D341Med (cell line): ENCODE measurements around the gene KRTAP1-1.
"Not testable (repeated sequence)": the region's sequence is repeated elsewhere in the genome, so short reads cannot be mapped to it uniquely, and the experiment has no call there.

Source experiments
- DNase-seq: peaks from one replicate; pipeline ENCODE4 v3.0.0; 2012; ENCODE audit warnings: low spot score

Gene KRTAP1-1, protein sequence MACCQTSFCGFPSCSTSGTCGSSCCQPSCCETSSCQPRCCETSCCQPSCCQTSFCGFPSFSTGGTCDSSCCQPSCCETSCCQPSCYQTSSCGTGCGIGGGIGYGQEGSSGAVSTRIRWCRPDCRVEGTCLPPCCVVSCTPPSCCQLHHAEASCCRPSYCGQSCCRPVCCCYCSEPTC

DNA sequence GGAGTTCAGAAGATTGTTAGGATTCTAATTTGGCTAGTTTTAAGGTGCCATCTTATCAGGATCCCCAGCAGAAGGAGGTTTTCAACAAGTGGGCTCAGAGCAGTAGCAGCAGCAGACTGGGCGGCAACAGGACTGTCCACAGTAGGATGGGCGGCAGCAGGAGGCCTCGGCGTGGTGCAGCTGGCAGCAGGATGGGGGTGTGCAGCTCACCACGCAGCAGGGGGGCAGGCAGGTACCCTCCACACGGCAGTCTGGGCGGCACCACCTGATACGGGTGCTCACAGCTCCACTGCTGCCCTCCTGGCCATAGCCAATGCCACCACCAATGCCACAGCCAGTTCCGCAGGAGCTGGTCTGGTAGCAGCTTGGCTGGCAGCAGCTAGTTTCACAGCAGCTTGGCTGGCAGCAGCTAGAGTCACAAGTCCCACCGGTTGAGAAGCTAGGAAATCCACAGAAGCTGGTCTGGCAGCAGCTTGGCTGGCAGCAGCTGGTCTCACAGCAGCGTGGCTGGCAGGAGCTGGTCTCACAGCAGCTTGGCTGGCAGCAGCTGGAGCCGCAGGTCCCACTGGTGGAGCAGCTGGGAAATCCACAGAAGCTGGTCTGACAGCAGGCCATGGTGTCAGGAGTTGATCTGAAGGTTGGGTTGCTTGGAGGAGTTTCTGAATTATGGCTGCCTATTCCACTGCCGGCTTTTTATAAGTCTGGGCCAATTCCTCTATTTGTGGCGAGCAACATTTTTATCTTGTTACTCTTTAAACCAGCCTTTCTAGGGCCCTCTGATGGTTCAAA is at the start of gene KRTAP1-1:
Gene KRTAP1-1, minus strand, starts transcription at position 668 of the 789 bp plus-strand sequence. Its CDS starts 53 bp downstream, at position 615.
- not testable (repeated sequence) for DNase-seq

DNA sequence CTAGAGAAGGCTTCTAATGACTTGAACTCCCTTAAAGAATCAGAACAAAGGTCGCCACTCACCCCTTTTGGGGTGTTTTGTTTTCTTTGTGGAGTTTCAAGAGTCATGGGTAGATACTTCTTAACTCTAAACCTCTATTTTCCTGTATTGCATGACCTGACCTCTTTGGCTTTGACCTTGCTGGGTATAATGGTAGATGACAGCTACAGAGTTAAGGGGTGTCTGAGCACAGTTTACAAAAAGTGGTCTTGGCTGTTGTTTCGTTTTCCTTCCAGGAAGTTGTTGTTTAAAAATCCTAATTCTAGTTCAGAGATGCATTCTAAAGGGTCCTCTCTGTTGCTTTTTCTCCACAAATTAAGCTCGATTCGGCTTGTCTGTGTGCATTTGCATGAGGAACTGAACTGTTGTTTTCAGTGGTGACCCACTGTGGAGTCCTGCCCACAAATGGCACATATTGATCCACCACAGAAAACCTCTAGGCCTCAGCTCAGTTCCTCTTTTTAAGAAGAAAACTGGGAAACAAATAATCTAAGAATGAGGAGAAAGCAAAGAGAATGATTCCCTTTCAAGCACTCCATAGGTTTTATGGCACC is 47.6 kb upstream of the KRTAP1-1 start:
- DNase-seq = not testable (repeated sequence)

DNA sequence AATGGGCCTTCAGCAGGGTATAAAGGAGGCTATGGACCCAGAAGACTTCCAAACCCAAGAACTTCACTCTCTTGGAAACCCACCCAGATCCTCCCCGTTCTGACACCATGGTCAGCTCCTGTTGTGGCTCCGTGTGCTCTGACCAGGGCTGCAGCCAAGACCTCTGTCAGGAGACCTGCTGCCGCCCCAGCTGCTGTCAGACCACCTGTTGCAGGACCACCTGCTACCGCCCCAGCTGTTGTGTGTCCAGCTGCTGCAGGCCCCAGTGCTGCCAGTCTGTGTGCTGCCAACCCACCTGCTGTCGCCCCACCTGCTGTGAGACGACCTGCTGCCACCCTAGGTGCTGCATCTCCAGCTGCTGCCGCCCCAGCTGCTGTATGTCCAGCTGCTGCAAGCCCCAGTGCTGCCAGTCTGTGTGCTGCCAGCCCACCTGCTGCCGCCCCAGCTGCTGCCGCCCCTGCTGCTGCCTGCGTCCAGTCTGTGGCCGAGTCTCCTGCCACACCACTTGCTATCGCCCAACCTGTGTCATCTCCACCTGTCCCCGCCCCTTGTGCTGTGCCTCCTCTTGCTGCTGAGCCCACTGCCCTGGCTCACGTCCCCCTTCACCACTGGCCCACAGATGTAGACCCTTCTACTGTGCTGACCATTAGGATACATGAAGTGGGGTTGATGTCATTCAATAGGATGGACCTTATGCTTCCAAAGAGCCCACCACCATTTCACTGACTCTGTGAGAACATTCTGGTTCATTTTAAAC is 43.0 kb upstream of the KRTAP1-1 start, which contains the start of gene KRTAP4-7:
Gene KRTAP4-7, plus strand, starts transcription at position 51 of the 757 bp plus-strand sequence. Its CDS starts 57 bp downstream, at position 108.
- DNase-seq = not testable (repeated sequence)

DNA sequence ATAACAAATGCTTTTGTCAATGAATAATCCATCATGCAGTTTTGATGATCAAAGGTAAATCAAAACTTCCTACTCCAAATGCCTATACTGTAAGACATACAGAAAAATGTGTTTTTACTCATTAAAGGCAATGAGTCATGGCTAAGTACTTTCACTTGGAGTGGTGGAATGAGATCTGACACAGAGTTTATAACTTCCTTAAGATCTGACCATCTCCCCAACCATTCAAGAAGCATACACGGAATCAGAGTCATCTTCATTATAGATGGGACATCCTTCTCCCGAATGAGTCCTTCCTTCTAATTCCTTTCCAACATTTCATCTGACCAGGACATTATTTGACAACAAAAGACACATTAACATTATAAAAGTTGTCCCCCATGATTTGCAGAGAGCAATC is 42.2 kb upstream of the KRTAP1-1 start:
- not testable (repeated sequence) for DNase-seq

DNA sequence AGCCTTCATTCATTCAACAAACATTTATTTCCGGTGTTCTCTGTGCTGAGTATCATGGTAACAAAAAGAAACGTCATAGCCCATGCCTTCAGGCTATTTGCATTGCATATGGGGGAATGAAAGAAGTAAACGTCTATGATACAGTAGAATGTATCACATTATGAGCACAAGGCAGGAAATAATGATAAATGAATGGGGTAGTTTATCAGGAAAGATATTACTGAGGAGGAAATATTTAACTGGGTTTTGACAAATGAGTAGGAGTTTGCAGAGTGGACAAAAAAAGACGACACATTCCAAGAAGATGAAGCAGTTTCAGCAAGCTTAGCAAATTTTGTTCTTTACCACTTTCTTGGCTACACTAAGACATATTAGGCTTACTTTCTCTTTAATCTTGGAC is 41.4 kb upstream of the KRTAP1-1 start:
- DNase-seq = no peak

DNA sequence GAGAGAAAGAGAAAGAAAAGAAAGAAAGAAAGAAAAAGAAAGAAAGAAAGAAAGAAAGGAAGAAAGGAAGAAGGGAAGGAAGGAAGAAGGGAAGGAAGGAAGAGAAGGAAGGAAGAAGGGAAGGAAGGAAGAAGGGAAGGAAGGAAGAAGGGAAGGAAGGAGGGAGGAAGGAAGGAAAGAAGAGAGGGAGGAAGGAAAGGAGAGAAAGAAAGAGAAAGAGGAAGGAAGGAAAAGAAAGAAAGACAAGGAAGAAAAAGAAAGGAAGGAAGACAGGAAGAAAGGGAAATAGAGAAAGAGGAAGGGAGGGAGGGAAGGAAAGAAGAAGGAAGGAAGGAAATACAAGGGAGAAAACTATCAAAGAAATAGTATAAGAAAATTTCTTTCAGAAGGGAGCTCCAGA is 35.5 kb upstream of the KRTAP1-1 start:
- DNase-seq = no peak

DNA sequence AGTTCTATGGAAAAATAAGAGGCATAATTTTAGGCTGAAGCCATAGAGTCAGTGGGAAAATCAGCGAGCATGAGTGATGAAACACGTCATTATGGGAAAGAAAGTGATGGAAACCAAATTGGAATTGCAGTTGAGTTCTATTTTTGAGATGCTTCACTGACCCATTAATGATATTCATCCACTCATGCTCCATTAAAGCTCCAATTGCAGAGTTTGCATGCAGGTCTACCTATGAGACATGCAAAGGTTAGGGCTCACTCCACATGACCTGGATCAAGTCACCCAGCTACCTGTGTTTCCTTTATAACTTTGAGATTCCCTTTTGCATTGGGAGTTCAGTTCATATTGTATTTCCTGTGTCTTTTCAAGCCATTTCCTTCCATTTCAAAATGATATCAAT is 32.4 kb upstream of the KRTAP1-1 start:
- no peak for DNase-seq

DNA sequence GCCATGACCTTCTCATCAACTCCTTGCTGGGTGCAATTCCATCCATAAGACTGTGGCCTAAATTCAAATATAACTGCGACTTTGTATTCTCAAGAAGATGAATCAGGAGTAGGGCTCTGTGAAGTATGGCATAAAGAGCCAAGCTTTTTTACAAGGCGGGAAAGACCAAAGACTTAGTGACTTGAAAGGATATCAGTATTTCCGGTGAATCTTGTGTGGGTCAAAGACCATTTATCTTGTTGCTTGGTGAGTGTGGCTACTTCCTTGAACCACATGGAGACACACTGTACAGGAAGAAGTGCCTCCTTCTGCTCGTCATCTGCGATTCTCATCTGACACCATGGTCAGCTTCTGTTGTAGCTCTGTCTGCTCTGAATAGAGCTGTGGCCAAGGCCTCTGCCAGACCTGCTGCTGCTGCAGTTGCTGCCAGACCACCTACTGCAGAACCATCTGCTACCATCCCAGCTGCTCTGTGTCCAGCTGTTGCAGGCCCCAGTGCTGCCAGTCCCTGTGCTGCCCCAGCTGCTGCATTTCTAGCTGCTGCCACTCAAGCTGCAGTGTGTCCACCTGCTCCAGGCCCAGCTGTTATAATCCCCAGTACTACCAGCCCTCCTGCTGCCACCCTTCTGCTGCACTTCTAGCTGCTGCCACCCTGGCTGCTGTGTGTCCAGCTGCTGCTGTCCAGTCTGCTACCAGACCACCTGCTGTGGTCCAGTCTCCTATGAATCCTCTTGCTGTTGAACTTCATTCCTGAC is 30.5 kb upstream of the KRTAP1-1 start:
- no peak for DNase-seq

DNA sequence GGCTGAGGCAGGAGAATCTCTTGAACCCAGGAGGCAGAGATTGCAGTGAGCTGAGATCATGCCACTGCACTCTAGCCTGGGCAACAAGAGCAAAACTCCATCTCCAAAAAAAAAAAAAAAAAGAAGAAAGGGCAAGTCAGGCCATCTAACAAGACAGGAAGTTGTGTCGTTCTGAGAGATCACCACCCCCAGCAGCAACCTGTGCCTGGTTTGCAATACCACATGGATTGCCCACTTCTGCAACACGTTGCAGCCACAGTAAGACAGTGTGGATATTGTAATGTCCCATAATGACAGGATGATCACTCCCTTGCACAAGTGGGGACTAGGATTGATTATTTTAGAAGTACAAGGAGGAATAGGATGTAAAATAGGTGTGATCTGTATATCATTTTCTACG is 27.8 kb upstream of the KRTAP1-1 start:
- no peak for DNase-seq

DNA sequence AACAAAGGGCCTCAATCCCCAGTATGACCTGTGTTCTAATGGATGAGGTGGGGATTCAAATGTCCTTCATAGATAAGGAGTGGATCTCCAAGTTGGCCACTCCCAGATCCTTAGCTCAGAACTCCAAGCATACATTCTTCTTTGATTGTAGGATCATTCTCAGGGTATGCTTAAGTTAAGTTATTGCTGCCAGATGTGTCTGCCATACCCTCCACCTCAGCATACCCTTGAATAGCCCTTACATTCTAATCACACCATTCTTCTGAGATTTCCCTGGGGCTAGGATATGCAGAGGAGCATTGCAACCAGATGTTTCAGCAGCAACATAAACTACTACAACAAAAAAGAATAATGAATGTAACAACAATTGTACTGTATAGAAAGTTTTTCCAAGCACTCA is 26.0 kb upstream of the KRTAP1-1 start:
- DNase-seq = no peak

DNA sequence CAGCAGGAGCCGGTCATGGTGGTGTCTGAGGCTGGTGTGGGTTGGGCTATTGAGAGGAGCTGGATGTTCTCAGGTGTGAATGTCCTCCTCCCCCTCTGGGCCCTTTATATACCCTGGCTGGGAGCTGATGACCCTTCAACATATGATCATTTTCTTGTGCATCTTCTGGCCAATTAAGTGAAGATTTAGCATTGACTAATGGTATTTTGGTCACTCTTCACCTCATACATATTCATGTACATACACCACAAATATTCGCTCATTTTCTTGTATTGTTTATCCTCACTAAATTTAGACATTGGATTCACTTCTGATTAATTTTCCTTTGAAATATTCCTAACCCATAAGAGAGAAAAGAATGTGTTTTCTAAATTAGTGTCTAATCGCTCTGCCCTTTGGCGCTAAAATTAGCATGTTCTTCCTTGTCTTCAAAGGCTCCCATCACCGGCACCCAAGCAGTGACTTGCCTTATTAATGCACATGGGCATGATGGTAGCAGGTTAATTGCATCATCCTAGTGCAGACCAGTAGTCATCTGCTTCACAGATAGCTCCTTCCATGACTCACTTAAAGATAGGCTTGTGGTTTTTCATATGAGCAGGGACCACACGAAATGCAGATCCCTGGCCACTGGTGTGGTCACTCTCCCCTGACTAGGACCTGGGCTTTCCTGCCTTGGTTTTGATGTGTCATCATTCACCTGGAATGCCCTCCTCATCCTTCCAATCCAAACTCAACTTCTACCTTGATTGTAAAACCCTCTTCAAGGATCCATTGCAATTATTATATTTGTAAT is 24.8 kb upstream of the KRTAP1-1 start, which contains the start of gene KRTAP2-4:
Gene KRTAP2-4, minus strand, starts transcription at position 51 of the 796 bp plus-strand sequence. Its CDS starts 34 bp downstream, at position 17.
- DNase-seq = no peak

DNA sequence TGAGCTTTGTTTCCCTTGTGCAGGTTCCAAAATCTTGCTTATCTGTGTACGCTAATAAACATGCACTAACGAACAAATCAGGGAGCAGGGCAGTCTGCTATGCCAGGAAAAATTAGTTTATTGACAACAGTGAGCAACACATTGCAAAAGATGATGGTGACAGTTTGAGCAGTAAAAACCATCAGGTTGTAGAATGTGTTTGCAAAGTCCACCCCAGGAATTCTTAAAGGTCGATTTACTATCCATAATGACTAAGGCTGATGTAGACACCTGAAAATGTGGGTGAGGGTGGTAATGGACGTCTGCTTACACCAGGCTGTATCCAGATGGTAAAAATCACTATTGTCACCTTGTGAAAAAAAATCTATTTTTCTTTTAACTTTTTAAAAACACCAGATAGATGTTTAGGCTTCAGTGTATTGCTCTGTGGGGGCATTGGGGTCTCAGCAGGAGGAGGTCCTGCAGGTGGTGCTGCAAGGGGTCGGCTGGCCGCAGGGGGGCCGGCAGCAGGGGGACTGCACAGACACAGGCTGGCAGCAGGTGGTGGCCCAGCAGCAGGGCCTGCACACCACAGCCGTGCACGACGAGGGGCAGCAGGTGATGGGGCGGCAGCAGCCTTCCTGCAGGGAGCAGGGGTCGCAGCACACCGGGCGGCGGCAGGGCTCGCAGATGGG is 23.9 kb upstream of the KRTAP1-1 start:
- DNase-seq = not testable (repeated sequence)

DNA sequence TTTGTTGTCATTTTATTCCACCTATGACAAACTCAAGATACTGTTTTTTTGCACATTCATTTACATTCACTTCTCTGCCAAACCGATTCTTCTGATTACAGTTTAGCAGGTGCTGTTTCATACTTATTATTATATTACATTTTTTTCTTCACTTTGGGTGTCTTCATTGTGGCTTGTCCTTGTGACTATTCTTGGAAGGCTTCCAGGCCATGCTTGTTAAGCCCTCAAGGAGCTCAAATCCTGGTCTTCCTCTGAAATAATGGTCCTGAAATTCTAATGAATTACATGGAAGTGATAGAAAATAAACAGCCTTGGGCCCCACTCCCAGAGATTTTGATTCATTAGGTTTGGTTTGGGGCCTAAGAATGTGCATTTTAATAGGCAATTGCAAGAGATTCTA is 23.1 kb upstream of the KRTAP1-1 start:
- DNase-seq = no peak

DNA sequence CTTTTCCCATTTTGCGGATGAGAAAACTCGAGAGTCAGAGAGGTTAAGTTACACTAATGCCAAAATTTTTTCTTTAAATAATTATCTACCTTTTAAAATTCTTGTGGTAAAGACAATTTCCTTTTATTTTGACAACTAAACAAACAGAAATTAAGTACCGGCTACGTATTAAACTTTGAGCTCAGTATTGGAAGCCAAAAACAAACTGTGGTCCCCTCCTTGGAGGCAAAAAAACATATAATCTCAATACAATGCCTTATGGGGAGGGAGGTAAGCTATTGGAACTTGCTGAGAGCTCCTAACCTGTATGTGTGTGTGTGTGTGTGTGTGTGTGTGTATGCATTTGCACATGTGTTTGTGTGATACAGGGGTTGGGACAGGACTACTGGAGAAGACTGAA is 22.2 kb upstream of the KRTAP1-1 start:
- no peak for DNase-seq

DNA sequence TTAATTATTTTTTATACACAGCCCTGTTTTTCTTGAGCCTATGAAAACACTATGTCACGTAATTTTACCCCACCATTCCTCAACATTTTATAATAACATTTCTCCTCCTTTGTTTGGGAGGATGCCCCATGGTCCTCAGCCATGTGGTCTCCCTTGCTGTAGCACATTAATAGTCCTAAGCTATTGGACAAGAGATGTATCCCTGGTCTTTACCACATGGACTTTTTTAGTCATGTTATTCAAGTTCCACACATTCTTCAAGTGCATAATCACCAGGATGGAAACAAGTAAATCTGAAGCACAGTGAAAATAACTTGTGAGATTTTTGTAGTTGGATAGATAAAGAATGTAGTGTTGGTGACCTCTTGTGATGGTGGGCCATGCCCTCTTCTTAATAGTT is 20.7 kb upstream of the KRTAP1-1 start:
- DNase-seq = no peak

DNA sequence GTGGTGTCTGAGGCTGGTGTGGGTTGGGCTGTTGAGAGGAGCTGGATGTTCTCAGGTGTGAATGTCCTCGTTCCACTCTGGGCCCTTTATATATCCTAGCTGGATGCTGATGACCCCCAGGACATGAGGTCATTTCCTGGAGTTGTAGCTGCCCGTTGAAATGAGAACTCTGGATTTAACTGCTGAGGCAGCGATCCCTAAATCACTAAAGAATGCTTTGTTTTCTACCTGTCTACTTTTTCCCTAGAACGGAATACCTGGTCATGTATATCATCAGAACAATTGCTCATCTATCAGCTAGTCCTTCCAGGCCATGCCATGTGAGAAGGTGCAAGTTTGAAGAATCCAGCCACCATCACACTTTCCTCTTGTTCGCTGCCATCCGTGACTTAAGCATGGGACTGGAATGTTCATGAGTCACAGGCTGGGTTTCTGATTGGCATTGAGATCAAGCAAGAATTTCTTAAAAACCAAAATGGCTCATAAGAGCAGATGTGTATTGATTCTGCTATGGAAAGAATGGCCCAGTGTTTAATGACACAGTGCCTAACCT is 18.9 kb upstream of the KRTAP1-1 start, which contains the start of gene KRTAP2-3:
Gene KRTAP2-3, minus strand, starts transcription at position 63 of the 553 bp plus-strand sequence. CDS start 64 bp downstream, outside the sequence.
- DNase-seq = no peak

DNA sequence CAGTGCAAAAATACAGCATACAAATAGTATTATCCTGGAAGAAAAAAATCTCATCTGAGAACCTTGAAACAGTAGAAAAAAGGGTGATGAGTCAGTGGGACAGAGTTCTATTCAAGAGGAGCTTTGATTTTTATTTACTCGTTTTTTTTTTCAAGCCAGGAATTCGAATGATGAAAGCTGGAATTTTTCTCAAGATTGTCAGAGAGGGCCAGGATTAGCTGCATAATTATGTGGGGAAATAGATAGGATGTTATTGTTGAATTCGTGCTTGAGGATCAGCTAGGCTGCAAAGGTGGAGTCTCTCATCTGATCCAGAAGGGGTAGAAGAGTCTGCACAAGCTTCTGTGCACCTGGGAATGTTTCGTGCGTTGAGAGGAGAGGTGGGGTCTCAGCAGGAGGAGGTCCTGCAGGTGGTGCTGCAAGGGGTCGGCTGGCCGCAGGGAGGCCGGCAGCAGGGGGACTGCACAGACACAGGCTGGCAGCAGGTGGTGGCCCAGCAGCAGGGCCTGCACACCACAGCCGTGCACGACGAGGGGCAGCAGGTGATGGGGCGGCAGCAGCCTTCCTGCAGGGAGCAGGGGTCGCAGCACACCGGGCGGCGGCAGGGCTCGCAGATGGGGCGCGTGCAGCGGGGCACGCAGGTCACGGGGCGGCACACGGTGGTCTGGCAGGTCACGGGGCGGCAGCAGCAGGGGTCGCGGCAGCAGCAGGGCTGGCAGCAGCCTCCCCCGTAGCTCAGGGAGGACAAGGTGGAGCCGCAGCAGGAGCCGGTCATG is 18.2 kb upstream of the KRTAP1-1 start:
- DNase-seq = not testable (repeated sequence)

DNA sequence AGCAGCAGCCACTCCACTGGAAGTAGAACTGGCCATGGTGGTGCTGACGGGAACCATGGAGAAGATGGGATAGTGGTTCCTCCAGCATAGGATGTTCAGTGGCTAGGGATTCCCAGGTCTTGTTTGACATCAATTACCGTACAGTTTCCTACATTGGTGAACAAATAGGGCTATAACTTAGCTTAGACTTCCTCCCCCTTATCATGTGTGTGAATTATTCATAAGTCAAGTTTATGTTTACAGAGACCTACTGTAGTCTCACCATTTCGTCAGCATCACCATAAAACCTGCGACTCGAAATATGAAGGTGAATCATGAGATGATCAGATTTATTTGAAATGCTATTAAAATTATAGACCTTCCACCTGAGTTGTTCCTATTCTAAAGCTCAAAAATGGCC is 17.5 kb upstream of the KRTAP1-1 start:
- DNase-seq = no peak

DNA sequence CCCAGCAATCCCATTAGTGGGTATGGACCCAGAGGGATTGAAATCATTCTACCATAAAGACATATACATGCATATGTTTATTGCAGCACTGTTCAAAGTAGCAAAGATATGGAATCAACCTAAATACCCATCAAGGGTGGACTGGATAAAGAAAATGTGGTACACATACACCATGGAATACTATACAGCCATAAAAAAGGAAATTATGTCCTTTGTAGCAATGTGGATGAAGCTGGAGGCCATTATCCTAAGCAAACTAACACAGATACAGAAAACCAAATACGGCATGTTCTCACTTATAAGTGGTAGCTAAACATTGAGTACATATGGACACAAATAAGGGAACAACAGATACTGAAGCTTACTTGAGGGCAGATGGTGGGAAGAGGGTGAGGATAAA is 16.3 kb upstream of the KRTAP1-1 start:
- DNase-seq = no peak
